DND-41 (cell line): ENCODE results near the gene ZNF468.
"Not testable (repeated sequence)": the region's sequence is repeated elsewhere in the genome, so short reads cannot be mapped to it uniquely, and the experiment has no call there.

Experiments used
- ATAC-seq: fragments of 200-7000 bp; cut with Tn5 transposase; 3 replicates; pipeline ENCODE4 v1.9.1; 2021; ENCODE audit warnings: low read depth; ENCODE audit not compliant: insufficient read depth
- DNase-seq: peaks from one replicate; pipeline ENCODE4 v3.0.0-alpha.2; 2020
- H2AFZ ChIP-seq: 2 replicates; pipeline ENCODE4 v1.6.0; 2012; ENCODE audit warnings: low read depth, low read length
- H3K27ac ChIP-seq: 2 replicates; pipeline ENCODE4 v1.5.1; 2012; ENCODE audit warnings: low read length, inconsistent platforms
- H3K27me3 ChIP-seq: fragments of 200-600 bp; sonication (generic); 2 replicates; pipeline ENCODE4 v1.6.0; 2012; ENCODE audit warnings: low read length, mild to moderate bottlenecking, inconsistent platforms; ENCODE audit not compliant: insufficient read depth, poor library complexity
- H3K36me3 ChIP-seq: 2 replicates; pipeline ENCODE4 v1.5.1; 2012; ENCODE audit warnings: low read length, inconsistent platforms; ENCODE audit not compliant: insufficient read depth
- H3K4me1 ChIP-seq: 2 replicates; pipeline ENCODE4 v1.5.1; 2012; ENCODE audit warnings: mild to moderate bottlenecking, low read length; ENCODE audit not compliant: insufficient read depth
- H3K4me2 ChIP-seq: 2 replicates; pipeline ENCODE4 v1.6.0; 2012; ENCODE audit warnings: mild to moderate bottlenecking, moderate library complexity, low read length, inconsistent platforms; ENCODE audit not compliant: insufficient read depth
- H3K4me3 ChIP-seq, 2 experiments: fragments of 200-600 bp in 1 of 2; shearing (Covaris generic) in 1 of 2; 2 replicates each; pipeline ENCODE4 v1.5.1; 2012 to 2016; ENCODE audit warnings: inconsistent platforms in 2 of 2, low read length in 2 of 2, mild to moderate bottlenecking in 2 of 2, low read depth in 1 of 2, moderate library complexity in 1 of 2
- H3K79me2 ChIP-seq: 2 replicates; pipeline ENCODE4 v1.6.0; 2012; ENCODE audit warnings: low read length, inconsistent platforms; ENCODE audit not compliant: insufficient read depth
- H3K9ac ChIP-seq: 2 replicates; pipeline ENCODE4 v1.6.0; 2012; ENCODE audit warnings: low read depth, mild to moderate bottlenecking, inconsistent platforms, low read length, moderate library complexity
- H3K9me3 ChIP-seq: 2 replicates; pipeline ENCODE4 v1.5.1; 2012; ENCODE audit warnings: low read length, moderate library complexity, mild to moderate bottlenecking, inconsistent platforms; ENCODE audit not compliant: insufficient read depth, severe bottlenecking
- H4K20me1 ChIP-seq: 2 replicates; pipeline ENCODE4 v1.6.0; 2012; ENCODE audit warnings: low read length; ENCODE audit not compliant: insufficient read depth
- EZH2 ChIP-seq: IDR thresholded peaks from 3 replicates; pipeline ENCODE4 v1.6.1; 2012; ENCODE audit warnings: borderline replicate concordance, low read depth, mild to moderate bottlenecking, moderate library complexity, low read length, inconsistent platforms; ENCODE audit not compliant: severe bottlenecking
- TF ChIP-seq, protein P1 (sequence below): IDR thresholded peaks from 2 replicates; pipeline ENCODE4 v1.5.1; 2012; ENCODE audit warnings: borderline replicate concordance, low read length, moderate library complexity, mild to moderate bottlenecking; ENCODE audit not compliant: poor library complexity, severe bottlenecking; ENCODE audit errors: extremely low read depth

ZNF468 gene

GRCh38 chr19:52871466-52871865 lies 14.0 kb upstream of the ZNF468 start:
- Histone ChIP-seq H3K9me3 (no peaks in the 10 kb centered on the region), H3K9ac (no peak overlapping the region), H3K4me3 (no peak overlapping the region), H2AFZ (no peak overlapping the region), H3K4me1 (no peaks in the 10 kb centered on the region), H3K79me2 (no peaks in the 10 kb centered on the region), H3K27ac (no peak overlapping the region), H4K20me1 (no peaks in the 10 kb centered on the region), H3K36me3 (no peaks in the 10 kb centered on the region), H3K27me3 (no peaks in the 10 kb centered on the region), H3K4me2 (no peak overlapping the region)
- DNase-seq (no peak), ATAC-seq (no peak)
- TF ChIP-seq EZH2: no peak
- TF ChIP-seq, protein P1, sequence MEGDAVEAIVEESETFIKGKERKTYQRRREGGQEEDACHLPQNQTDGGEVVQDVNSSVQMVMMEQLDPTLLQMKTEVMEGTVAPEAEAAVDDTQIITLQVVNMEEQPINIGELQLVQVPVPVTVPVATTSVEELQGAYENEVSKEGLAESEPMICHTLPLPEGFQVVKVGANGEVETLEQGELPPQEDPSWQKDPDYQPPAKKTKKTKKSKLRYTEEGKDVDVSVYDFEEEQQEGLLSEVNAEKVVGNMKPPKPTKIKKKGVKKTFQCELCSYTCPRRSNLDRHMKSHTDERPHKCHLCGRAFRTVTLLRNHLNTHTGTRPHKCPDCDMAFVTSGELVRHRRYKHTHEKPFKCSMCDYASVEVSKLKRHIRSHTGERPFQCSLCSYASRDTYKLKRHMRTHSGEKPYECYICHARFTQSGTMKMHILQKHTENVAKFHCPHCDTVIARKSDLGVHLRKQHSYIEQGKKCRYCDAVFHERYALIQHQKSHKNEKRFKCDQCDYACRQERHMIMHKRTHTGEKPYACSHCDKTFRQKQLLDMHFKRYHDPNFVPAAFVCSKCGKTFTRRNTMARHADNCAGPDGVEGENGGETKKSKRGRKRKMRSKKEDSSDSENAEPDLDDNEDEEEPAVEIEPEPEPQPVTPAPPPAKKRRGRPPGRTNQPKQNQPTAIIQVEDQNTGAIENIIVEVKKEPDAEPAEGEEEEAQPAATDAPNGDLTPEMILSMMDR: no peak

DNA sequence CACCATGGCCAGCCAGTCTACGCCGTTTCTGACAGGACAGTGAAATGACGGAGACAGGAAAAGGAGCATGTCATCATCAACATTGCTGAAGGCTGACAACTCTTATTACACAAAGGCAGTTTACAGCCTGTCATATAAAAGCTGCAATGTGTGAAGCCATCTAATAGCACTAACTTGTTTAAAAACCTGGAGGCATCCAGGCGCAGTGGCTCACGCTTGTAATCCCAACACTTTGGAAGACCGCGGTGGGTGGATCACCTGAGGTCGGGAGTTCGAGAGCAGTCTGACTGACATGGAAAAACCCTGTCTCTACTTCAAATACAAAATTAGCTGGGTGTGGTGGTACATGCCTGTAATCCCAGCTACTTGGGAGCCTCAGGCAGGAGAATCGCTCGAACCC lies 10.6 kb upstream of the ZNF468 start:
- not testable (repeated sequence) for H2AFZ ChIP-seq, H3K79me2 ChIP-seq, H3K4me1 ChIP-seq, H3K27me3 ChIP-seq, H4K20me1 ChIP-seq, ATAC-seq, H3K36me3 ChIP-seq, H3K9ac ChIP-seq, DNase-seq, H3K9me3 ChIP-seq, H3K4me3 ChIP-seq, H3K27ac ChIP-seq, H3K4me2 ChIP-seq

DNA sequence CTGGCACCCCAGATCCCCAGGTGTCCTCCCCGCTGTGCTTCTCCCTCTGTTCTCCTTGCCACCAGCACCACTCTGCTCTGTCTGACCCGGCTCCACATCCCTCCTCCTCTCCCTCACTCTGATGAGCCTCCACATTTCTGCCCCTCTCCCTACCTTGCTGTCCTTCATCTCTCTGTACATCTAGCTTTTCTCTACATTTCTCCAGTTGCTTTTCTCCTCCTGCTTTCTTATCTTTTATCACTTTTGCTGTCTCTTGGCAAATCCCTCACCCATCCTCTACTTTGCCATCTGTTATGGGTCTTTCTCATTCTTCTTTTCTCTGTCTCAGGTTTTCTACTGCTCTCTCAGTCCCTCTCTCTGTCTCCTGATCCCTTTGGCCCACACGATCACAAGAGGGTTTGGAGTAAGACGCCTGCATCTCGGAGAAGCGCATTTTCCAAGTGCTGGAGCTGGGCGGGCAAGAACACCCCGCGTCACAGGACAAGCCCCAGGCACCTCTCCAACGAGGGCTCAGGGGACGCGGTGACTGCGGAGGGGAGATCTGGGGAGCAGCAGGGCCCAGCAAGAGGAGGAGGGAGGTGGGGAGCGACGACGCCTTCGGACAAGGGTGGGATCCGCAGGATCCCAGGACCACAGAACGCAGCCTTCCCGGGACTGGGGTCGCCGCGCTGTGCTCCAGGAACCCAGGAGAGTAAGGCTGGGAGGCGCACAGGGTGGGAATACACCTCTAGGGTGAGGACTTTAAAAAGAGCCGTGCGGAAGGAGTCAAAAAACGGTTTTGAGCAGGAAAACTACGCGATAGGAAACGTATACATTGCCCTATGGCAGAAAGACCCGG lies 660 bp downstream of the ZNF468 start:
- peaks cover 23% of the 10 kb centered on the region for H3K4me1 ChIP-seq
- H3K4me2 ChIP-seq: peak overlapping the region; percentile 98
- H3K79me2 ChIP-seq: peaks cover 33% of the 10 kb centered on the region
- ATAC-seq: peak; percentile 32
- H4K20me1 ChIP-seq, H3K9me3 ChIP-seq, H3K27me3 ChIP-seq: not testable (repeated sequence)
- peak overlapping the region; percentile 78 to 92 for H3K4me3 ChIP-seq
- peak overlapping the region; percentile 84 for H3K27ac ChIP-seq
- peaks cover 23% of the 10 kb centered on the region for H3K36me3 ChIP-seq
- H3K9ac ChIP-seq: peak overlapping the region; percentile 65
- H2AFZ ChIP-seq: peak overlapping the region; percentile 84
- peak; percentile 23 for DNase-seq

DNA sequence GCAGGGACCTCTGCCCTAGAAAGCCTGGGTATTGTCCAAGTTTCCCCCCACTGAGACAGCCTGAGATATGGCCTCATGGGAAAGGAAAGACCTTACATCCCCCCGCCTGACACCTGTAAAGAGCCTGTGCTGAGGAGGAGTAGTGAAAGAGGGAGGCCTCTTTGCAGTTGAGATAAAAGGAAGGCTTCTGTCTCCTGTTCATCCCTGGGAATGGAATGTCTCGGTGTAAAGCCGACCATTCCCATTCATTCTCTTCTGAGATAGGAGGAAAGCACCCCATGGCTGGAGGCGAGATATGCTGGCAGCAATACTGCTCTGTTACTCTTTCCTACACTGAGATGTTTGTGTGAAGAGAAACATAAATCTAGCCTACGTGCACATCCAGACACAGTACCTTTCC lies 10.1 kb downstream of the ZNF468 start:
- not testable (repeated sequence) for H4K20me1 ChIP-seq, H2AFZ ChIP-seq, H3K4me1 ChIP-seq, H3K27me3 ChIP-seq, H3K79me2 ChIP-seq, H3K27ac ChIP-seq, H3K4me3 ChIP-seq, H3K9ac ChIP-seq, ATAC-seq, H3K9me3 ChIP-seq, DNase-seq, H3K4me2 ChIP-seq
- peaks cover 85% of the 10 kb centered on the region for H3K36me3 ChIP-seq

GRCh38 chr19:52840825-52841465 lies 16.5 kb downstream of the ZNF468 start:
- H4K20me1 ChIP-seq, H3K27ac ChIP-seq, H3K9ac ChIP-seq, H3K27me3 ChIP-seq, H3K4me1 ChIP-seq, H3K4me3 ChIP-seq, ATAC-seq, H2AFZ ChIP-seq, H3K79me2 ChIP-seq, H3K4me2 ChIP-seq, H3K9me3 ChIP-seq, DNase-seq: not testable (repeated sequence)
- H3K36me3 ChIP-seq: peaks cover 83% of the 10 kb centered on the region

GRCh38 chr19:52834289-52834688 lies 23.1 kb downstream of the ZNF468 start:
- H3K27me3 ChIP-seq, H3K27ac ChIP-seq, H2AFZ ChIP-seq, ATAC-seq, H3K79me2 ChIP-seq, H3K4me2 ChIP-seq, H3K9me3 ChIP-seq, DNase-seq, H3K4me3 ChIP-seq, H4K20me1 ChIP-seq, H3K9ac ChIP-seq, H3K4me1 ChIP-seq: not testable (repeated sequence)
- H3K36me3 ChIP-seq: peaks cover 17% of the 10 kb centered on the region

GRCh38 chr19:52833541-52833940 lies 23.9 kb downstream of the ZNF468 start:
- H4K20me1 ChIP-seq, H3K79me2 ChIP-seq, H3K9me3 ChIP-seq, H3K27ac ChIP-seq, H3K27me3 ChIP-seq, H2AFZ ChIP-seq, H3K4me2 ChIP-seq, H3K9ac ChIP-seq, H3K4me3 ChIP-seq, H3K4me1 ChIP-seq: not testable (repeated sequence)
- DNase-seq (peak; percentile 30), ATAC-seq (peak; percentile 62)
- peaks cover 10% of the 10 kb centered on the region; the same call in 1 of the 2 replicates for H3K36me3 ChIP-seq
